Endothelial cell of umbilical vein (primary cell): Measurements from ENCODE around the gene NBL1. TPM values are rescaled to one million over a fixed set of nuclear protein-coding genes. Genes with fewer than 3 reads are reported as not detected.

Experiments
- BruUV-seq: library from RNA; stranded (reverse); fragments of 400-500 nt; replicated peaks from 2 replicates; lab custom pipeline; 2021; lab: Mats Ljungman, UMichigan
- CTCF ChIA-PET: fragments of 300-600, 350-600 bp; sonication (Branson Sonifier 250); formaldehyde crosslinking; loops from one replicate; lab custom pipeline; 2021; ENCODE audit warnings: antibody characterized with exemption, inconsistent platforms; lab: Charles Lee
- POLR2A ChIA-PET: fragments of 300-600, 350-600 bp; sonication (Branson Sonifier 250); formaldehyde crosslinking; loops from one replicate; lab custom pipeline; 2021; ENCODE audit warnings: antibody characterized with exemption, inconsistent platforms; lab: Charles Lee
- DNase-seq: peaks from one replicate; pipeline ENCODE4 v3.0.0-alpha.2; 2011; ENCODE audit warnings: low read depth, low spot score
- FAIRE-seq: peaks from 2 replicates; lab custom pipeline; 2011; peaks lifted over from hg19 to GRCh38; lab: Jason Lieb, UNC
- H2AFZ ChIP-seq: 2 replicates; pipeline ENCODE4 v1.6.0; 2012; ENCODE audit warnings: low read depth, low read length, control low read depth, inconsistent platforms
- H3K27ac ChIP-seq: 2 replicates; pipeline ENCODE4 v1.5.1; 2011; ENCODE audit warnings: low read depth, mild to moderate bottlenecking, control low read depth, low read length, moderate library complexity; ENCODE audit not compliant: insufficient read depth
- H3K27me3 ChIP-seq, 2 experiments: 2 replicates each; pipeline versions ENCODE4 v1.6.0 to v1.6.1; 2011; ENCODE audit warnings: low read length in 2 of 2, mixed read lengths in 1 of 2; ENCODE audit not compliant: control insufficient read depth in 2 of 2, insufficient read depth in 2 of 2
- H3K36me3 ChIP-seq, 2 experiments: 2 replicates in 1 of 2; 3 replicates in 1 of 2; pipeline ENCODE4 v1.5.1; 2011; ENCODE audit warnings: low read length in 2 of 2, mild to moderate bottlenecking in 1 of 2, moderate library complexity in 1 of 2; ENCODE audit not compliant: control insufficient read depth in 2 of 2, insufficient read depth in 2 of 2; ENCODE audit errors: extremely low read depth in 1 of 2
- H3K4me1 ChIP-seq: 3 replicates; pipeline ENCODE4 v1.5.1; 2011; ENCODE audit warnings: mild to moderate bottlenecking, low read length; ENCODE audit not compliant: control insufficient read depth, insufficient read depth; ENCODE audit errors: extremely low read depth
- H3K4me2 ChIP-seq: 2 replicates; pipeline ENCODE4 v1.6.1; 2011; ENCODE audit warnings: low read length, control low read depth, mixed read lengths; ENCODE audit not compliant: insufficient read depth
- H3K4me3 ChIP-seq, 3 experiments: fragments of 200-600 bp in 1 of 3; sonication (generic), shearing (Covaris generic) in 1 of 3; replicated peaks in 1 of 3; 2 replicates each; pipeline ENCODE4 v1.5.1; 2011 to 2016; ENCODE audit warnings: control low read depth in 3 of 3, low read length in 3 of 3, mild to moderate bottlenecking in 2 of 3, inconsistent platforms in 1 of 3, low read depth in 1 of 3, moderate library complexity in 1 of 3; ENCODE audit not compliant: insufficient read depth in 1 of 3
- H3K79me2 ChIP-seq: 2 replicates; pipeline ENCODE4 v1.6.0; 2012; ENCODE audit warnings: low read length, inconsistent platforms; ENCODE audit not compliant: control insufficient read depth, insufficient read depth
- H3K9ac ChIP-seq: replicated peaks from 2 replicates; pipeline ENCODE3; 2011; ENCODE audit warnings: low read length, control low read depth; ENCODE audit not compliant: insufficient read depth; ENCODE audit errors: extremely low read depth
- H3K9me1 ChIP-seq: replicated peaks from 3 replicates; pipeline ENCODE4 v1.6.0; 2011; ENCODE audit warnings: mild to moderate bottlenecking, low read length; ENCODE audit not compliant: control insufficient read depth, insufficient read depth; ENCODE audit errors: extremely low read depth
- H3K9me3 ChIP-seq: replicated peaks from 2 replicates; pipeline ENCODE4 v1.5.1; 2012; ENCODE audit warnings: low read length, inconsistent platforms; ENCODE audit not compliant: control insufficient read depth, insufficient read depth
- H4K20me1 ChIP-seq: replicated peaks from 2 replicates; pipeline ENCODE3; 2011; ENCODE audit warnings: mild to moderate bottlenecking, low read length; ENCODE audit not compliant: control insufficient read depth, insufficient read depth; ENCODE audit errors: extremely low read depth
- EZH2 ChIP-seq: IDR thresholded peaks from 2 replicates; pipeline ENCODE4 v1.6.1; 2012; ENCODE audit warnings: borderline replicate concordance, low read depth, mild to moderate bottlenecking, moderate library complexity, low read length, inconsistent platforms; ENCODE audit not compliant: severe bottlenecking
- FOS ChIP-seq: IDR thresholded peaks from 2 replicates; pipeline ENCODE4 v1.6.1; 2011; ENCODE audit warnings: mild to moderate bottlenecking, low read length, moderate library complexity, borderline replicate concordance; ENCODE audit not compliant: insufficient read depth
- JUN ChIP-seq: IDR thresholded peaks from 2 replicates; pipeline ENCODE4 v1.6.1; 2011; ENCODE audit warnings: borderline replicate concordance, low read depth; ENCODE audit not compliant: insufficient read length, insufficient read depth
- MYC ChIP-seq: IDR thresholded peaks from one replicate; pipeline ENCODE4 v1.6.1; 2011; ENCODE audit warnings: mild to moderate bottlenecking, low read depth, low read length
- POLR2A ChIP-seq: IDR thresholded peaks from 2 replicates; pipeline ENCODE4 v1.6.1; 2012; ENCODE audit warnings: low read depth, mild to moderate bottlenecking, control low read depth, low read length
- POLR2AphosphoS5 ChIP-seq: IDR thresholded peaks from 2 replicates; pipeline ENCODE4 v1.6.1; 2012; ENCODE audit warnings: low read depth, mild to moderate bottlenecking, control low read depth, low read length, moderate library complexity; ENCODE audit not compliant: insufficient read depth
- dilution Hi-C: fragments of 300-500 bp; cut with MboI; formaldehyde crosslinking; loops from one replicate; pipeline ENCODE4 v1.15.0; 2019; ENCODE audit warnings: low sequenced_read_pairs; ENCODE audit not compliant: extremely low pct_ligation_motif_present
- intact Hi-C: fragments of 100-400 bp; cut with micrococcal nuclease; formaldehyde crosslinking; loops from one replicate; pipeline ENCODE4 v1.10.0; 2022
- polyA plus RNA-seq, 4 experiments: library from polyadenylated mRNA; depleted of rRNA in 3 of 4; stranded (reverse) in 3 of 4; unstranded in 1 of 4; fragments of >200 nt; gene quantifications; 2 replicates each; pipeline versions ENCODE4 v1.2.1 to v1.2.3, GENCODE V29; 2011 to 2012; ENCODE audit warnings: missing spikeins in 1 of 4
- total RNA-seq: library from RNA; stranded (reverse); gene quantifications from 2 replicates; pipeline ENCODE4 v1.2.3, GENCODE V29; 2021
- TF ChIP-seq, protein P1 (sequence below), 2 donors: IDR thresholded peaks; 1 replicate in 1 of 2; 2 replicates in 1 of 2; pipeline ENCODE4 v1.5.1; 2011; ENCODE audit warnings: low read length in 2 of 2, mild to moderate bottlenecking in 2 of 2, moderate library complexity in 2 of 2, control low read depth in 1 of 2, inconsistent platforms in 1 of 2, low read depth in 1 of 2; ENCODE audit not compliant: insufficient read depth in 1 of 2; ENCODE audit errors: extremely low read depth in 1 of 2
- TF ChIP-seq, protein P2 (sequence below): IDR thresholded peaks from 2 replicates; pipeline ENCODE4 v1.6.1; 2011; ENCODE audit not compliant: insufficient read depth, insufficient read length

Gene NBL1
- total and polyA plus RNA-seq, 2 donors (not counting 3 experiments of a cell fraction or from before 2014, with no cell fraction given): 36.2 to 40.5 TPM

DNA sequence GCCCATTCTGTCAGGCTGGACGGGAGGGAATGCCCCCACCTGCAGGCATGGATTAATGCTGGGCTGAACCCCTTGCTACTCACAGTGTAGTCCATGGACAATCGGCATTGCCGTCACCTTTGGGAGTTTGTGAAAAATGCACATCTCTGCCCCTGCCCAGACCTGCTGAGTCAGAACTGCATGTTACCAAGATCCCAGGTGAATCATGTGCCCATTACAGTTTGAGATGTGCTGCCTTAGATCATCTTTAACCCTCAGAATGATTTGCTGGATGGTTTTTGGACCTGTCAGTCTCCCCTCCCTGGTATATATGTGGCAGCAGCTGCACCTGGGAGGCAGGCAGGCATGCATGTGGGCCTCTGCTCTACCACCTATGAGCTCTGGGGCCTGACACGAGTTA is 35.6 kb downstream of the NBL1 start:
- dilution Hi-C loops: no loop called here
- no peak overlapping the region for H3K27ac ChIP-seq
- H3K9me1 ChIP-seq: no peaks in the 10 kb centered on the region
- H4K20me1 ChIP-seq: no peaks in the 10 kb centered on the region
- ChIA-PET POLR2A (no interaction called here), CTCF (no interaction called here)
- no peak for FAIRE-seq
- TF ChIP-seq POLR2A: no peak
- TF ChIP-seq, protein P1, sequence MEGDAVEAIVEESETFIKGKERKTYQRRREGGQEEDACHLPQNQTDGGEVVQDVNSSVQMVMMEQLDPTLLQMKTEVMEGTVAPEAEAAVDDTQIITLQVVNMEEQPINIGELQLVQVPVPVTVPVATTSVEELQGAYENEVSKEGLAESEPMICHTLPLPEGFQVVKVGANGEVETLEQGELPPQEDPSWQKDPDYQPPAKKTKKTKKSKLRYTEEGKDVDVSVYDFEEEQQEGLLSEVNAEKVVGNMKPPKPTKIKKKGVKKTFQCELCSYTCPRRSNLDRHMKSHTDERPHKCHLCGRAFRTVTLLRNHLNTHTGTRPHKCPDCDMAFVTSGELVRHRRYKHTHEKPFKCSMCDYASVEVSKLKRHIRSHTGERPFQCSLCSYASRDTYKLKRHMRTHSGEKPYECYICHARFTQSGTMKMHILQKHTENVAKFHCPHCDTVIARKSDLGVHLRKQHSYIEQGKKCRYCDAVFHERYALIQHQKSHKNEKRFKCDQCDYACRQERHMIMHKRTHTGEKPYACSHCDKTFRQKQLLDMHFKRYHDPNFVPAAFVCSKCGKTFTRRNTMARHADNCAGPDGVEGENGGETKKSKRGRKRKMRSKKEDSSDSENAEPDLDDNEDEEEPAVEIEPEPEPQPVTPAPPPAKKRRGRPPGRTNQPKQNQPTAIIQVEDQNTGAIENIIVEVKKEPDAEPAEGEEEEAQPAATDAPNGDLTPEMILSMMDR (IDR thresholded peaks at IDR 0.05; ENCODE audit: extremely low read depth in 1 of 2, insufficient read depth in 1 of 2, low read depth in 1 of 2, low read length in 2 of 2): no peak
- TF ChIP-seq MYC: no peak
- TF ChIP-seq, protein P2, sequence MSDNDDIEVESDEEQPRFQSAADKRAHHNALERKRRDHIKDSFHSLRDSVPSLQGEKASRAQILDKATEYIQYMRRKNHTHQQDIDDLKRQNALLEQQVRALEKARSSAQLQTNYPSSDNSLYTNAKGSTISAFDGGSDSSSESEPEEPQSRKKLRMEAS: no peak
- TF ChIP-seq FOS: no peak
- TF ChIP-seq POLR2AphosphoS5: no peak
- TF ChIP-seq EZH2: no peak
- no peak for TF ChIP-seq JUN
- H3K9ac ChIP-seq: no peak overlapping the region
- H3K4me2 ChIP-seq: no peak overlapping the region
- DNase-seq: no peak
- H3K9me3 ChIP-seq: no peaks in the 10 kb centered on the region
- H3K27me3 ChIP-seq: no peaks in the 10 kb centered on the region
- H3K4me3 ChIP-seq: no peak overlapping the region
- no peaks in the 10 kb centered on the region for H3K36me3 ChIP-seq
- BruUV-seq: no TSS peak
- no peaks in the 10 kb centered on the region for H3K4me1 ChIP-seq
- intact Hi-C loops: no loop called here
- no peak overlapping the region for H2AFZ ChIP-seq
- no peaks in the 10 kb centered on the region for H3K79me2 ChIP-seq
